Endothelial cell of umbilical vein (primary cell): ENCODE data around the gene IQGAP1. TPM values are rescaled to one million over a fixed set of nuclear protein-coding genes. Genes with fewer than 3 reads are reported as not detected.

Experiments
- BruUV-seq: library from RNA; stranded (reverse); fragments of 400-500 nt; replicated peaks from 2 replicates; lab custom pipeline; 2021; lab: Mats Ljungman, UMichigan
- CTCF ChIA-PET: fragments of 300-600, 350-600 bp; sonication (Branson Sonifier 250); formaldehyde crosslinking; loops from one replicate; lab custom pipeline; 2021; ENCODE audit warnings: antibody characterized with exemption, inconsistent platforms; lab: Charles Lee
- POLR2A ChIA-PET: fragments of 300-600, 350-600 bp; sonication (Branson Sonifier 250); formaldehyde crosslinking; loops from one replicate; lab custom pipeline; 2021; ENCODE audit warnings: antibody characterized with exemption, inconsistent platforms; lab: Charles Lee
- DNase-seq: peaks from one replicate; pipeline ENCODE4 v3.0.0-alpha.2; 2011; ENCODE audit warnings: low read depth, low spot score
- FAIRE-seq: peaks from 2 replicates; lab custom pipeline; 2011; peaks lifted over from hg19 to GRCh38; lab: Jason Lieb, UNC
- H2AFZ ChIP-seq: 2 replicates; pipeline ENCODE4 v1.6.0; 2012; ENCODE audit warnings: low read depth, low read length, control low read depth, inconsistent platforms
- H3K27ac ChIP-seq: 2 replicates; pipeline ENCODE4 v1.5.1; 2011; ENCODE audit warnings: low read depth, mild to moderate bottlenecking, control low read depth, low read length, moderate library complexity; ENCODE audit not compliant: insufficient read depth
- H3K27me3 ChIP-seq, 2 experiments: 2 replicates each; pipeline versions ENCODE4 v1.6.0 to v1.6.1; 2011; ENCODE audit warnings: low read length in 2 of 2, mixed read lengths in 1 of 2; ENCODE audit not compliant: control insufficient read depth in 2 of 2, insufficient read depth in 2 of 2
- H3K36me3 ChIP-seq, 2 experiments: 2 replicates in 1 of 2; 3 replicates in 1 of 2; pipeline ENCODE4 v1.5.1; 2011; ENCODE audit warnings: low read length in 2 of 2, mild to moderate bottlenecking in 1 of 2, moderate library complexity in 1 of 2; ENCODE audit not compliant: control insufficient read depth in 2 of 2, insufficient read depth in 2 of 2; ENCODE audit errors: extremely low read depth in 1 of 2
- H3K4me1 ChIP-seq: 3 replicates; pipeline ENCODE4 v1.5.1; 2011; ENCODE audit warnings: mild to moderate bottlenecking, low read length; ENCODE audit not compliant: control insufficient read depth, insufficient read depth; ENCODE audit errors: extremely low read depth
- H3K4me2 ChIP-seq: 2 replicates; pipeline ENCODE4 v1.6.1; 2011; ENCODE audit warnings: low read length, control low read depth, mixed read lengths; ENCODE audit not compliant: insufficient read depth
- H3K4me3 ChIP-seq, 3 experiments: fragments of 200-600 bp in 1 of 3; sonication (generic), shearing (Covaris generic) in 1 of 3; replicated peaks in 1 of 3; 2 replicates each; pipeline ENCODE4 v1.5.1; 2011 to 2016; ENCODE audit warnings: control low read depth in 3 of 3, low read length in 3 of 3, mild to moderate bottlenecking in 2 of 3, inconsistent platforms in 1 of 3, low read depth in 1 of 3, moderate library complexity in 1 of 3; ENCODE audit not compliant: insufficient read depth in 1 of 3
- H3K79me2 ChIP-seq: 2 replicates; pipeline ENCODE4 v1.6.0; 2012; ENCODE audit warnings: low read length, inconsistent platforms; ENCODE audit not compliant: control insufficient read depth, insufficient read depth
- H3K9ac ChIP-seq: replicated peaks from 2 replicates; pipeline ENCODE3; 2011; ENCODE audit warnings: low read length, control low read depth; ENCODE audit not compliant: insufficient read depth; ENCODE audit errors: extremely low read depth
- H3K9me1 ChIP-seq: replicated peaks from 3 replicates; pipeline ENCODE4 v1.6.0; 2011; ENCODE audit warnings: mild to moderate bottlenecking, low read length; ENCODE audit not compliant: control insufficient read depth, insufficient read depth; ENCODE audit errors: extremely low read depth
- H3K9me3 ChIP-seq: replicated peaks from 2 replicates; pipeline ENCODE4 v1.5.1; 2012; ENCODE audit warnings: low read length, inconsistent platforms; ENCODE audit not compliant: control insufficient read depth, insufficient read depth
- H4K20me1 ChIP-seq: replicated peaks from 2 replicates; pipeline ENCODE3; 2011; ENCODE audit warnings: mild to moderate bottlenecking, low read length; ENCODE audit not compliant: control insufficient read depth, insufficient read depth; ENCODE audit errors: extremely low read depth
- CTCF ChIP-seq, 2 donors: IDR thresholded peaks; 1 replicate in 1 of 2; 2 replicates in 1 of 2; pipeline ENCODE4 v1.5.1; 2011; ENCODE audit warnings: low read length in 2 of 2, mild to moderate bottlenecking in 2 of 2, moderate library complexity in 2 of 2, control low read depth in 1 of 2, inconsistent platforms in 1 of 2, low read depth in 1 of 2; ENCODE audit not compliant: insufficient read depth in 1 of 2; ENCODE audit errors: extremely low read depth in 1 of 2
- EZH2 ChIP-seq: IDR thresholded peaks from 2 replicates; pipeline ENCODE4 v1.6.1; 2012; ENCODE audit warnings: borderline replicate concordance, low read depth, mild to moderate bottlenecking, moderate library complexity, low read length, inconsistent platforms; ENCODE audit not compliant: severe bottlenecking
- FOS ChIP-seq: IDR thresholded peaks from 2 replicates; pipeline ENCODE4 v1.6.1; 2011; ENCODE audit warnings: mild to moderate bottlenecking, low read length, moderate library complexity, borderline replicate concordance; ENCODE audit not compliant: insufficient read depth
- GATA2 ChIP-seq: IDR thresholded peaks from 2 replicates; pipeline ENCODE4 v1.7.0; 2011; ENCODE audit warnings: low read depth, mild to moderate bottlenecking, moderate library complexity, mixed read lengths, low read length; ENCODE audit not compliant: insufficient read length, insufficient read depth
- JUN ChIP-seq: IDR thresholded peaks from 2 replicates; pipeline ENCODE4 v1.6.1; 2011; ENCODE audit warnings: borderline replicate concordance, low read depth; ENCODE audit not compliant: insufficient read length, insufficient read depth
- MAX ChIP-seq: IDR thresholded peaks from 2 replicates; pipeline ENCODE4 v1.6.1; 2011; ENCODE audit not compliant: insufficient read depth, insufficient read length
- MYC ChIP-seq: IDR thresholded peaks from one replicate; pipeline ENCODE4 v1.6.1; 2011; ENCODE audit warnings: mild to moderate bottlenecking, low read depth, low read length
- POLR2A ChIP-seq: IDR thresholded peaks from 2 replicates; pipeline ENCODE4 v1.6.1; 2012; ENCODE audit warnings: low read depth, mild to moderate bottlenecking, control low read depth, low read length
- POLR2AphosphoS5 ChIP-seq: IDR thresholded peaks from 2 replicates; pipeline ENCODE4 v1.6.1; 2012; ENCODE audit warnings: low read depth, mild to moderate bottlenecking, control low read depth, low read length, moderate library complexity; ENCODE audit not compliant: insufficient read depth
- dilution Hi-C: fragments of 300-500 bp; cut with MboI; formaldehyde crosslinking; loops from one replicate; pipeline ENCODE4 v1.15.0; 2019; ENCODE audit warnings: low sequenced_read_pairs; ENCODE audit not compliant: extremely low pct_ligation_motif_present
- intact Hi-C: fragments of 100-400 bp; cut with micrococcal nuclease; formaldehyde crosslinking; loops from one replicate; pipeline ENCODE4 v1.10.0; 2022
- polyA plus RNA-seq, 4 experiments: library from polyadenylated mRNA; depleted of rRNA in 3 of 4; stranded (reverse) in 3 of 4; unstranded in 1 of 4; fragments of >200 nt; gene quantifications; 2 replicates each; pipeline versions ENCODE4 v1.2.1 to v1.2.3, GENCODE V29; 2011 to 2012; ENCODE audit warnings: missing spikeins in 1 of 4
- total RNA-seq: library from RNA; stranded (reverse); gene quantifications from 2 replicates; pipeline ENCODE4 v1.2.3, GENCODE V29; 2021

Gene IQGAP1
- total and polyA plus RNA-seq, 2 donors (not counting 3 experiments of a cell fraction or from before 2014, with no cell fraction given) = 82.2 to 258 TPM

GRCh38 chr15:90535254-90535653, 147.2 kb downstream of the IQGAP1 start:
- peaks cover 55% of the 10 kb centered on the region for H3K79me2 ChIP-seq
- peaks cover 5% of the 10 kb centered on the region for H4K20me1 ChIP-seq
- no peak overlapping the region for H3K4me2 ChIP-seq
- intact Hi-C loops = loop anchor here (10.0 kb wide), 1 partner anchor 350 kb away; the partner anchor contains the start of gene FES
- DNase-seq = no peak
- TF ChIP-seq MYC = no peak
- no peak for TF ChIP-seq GATA2
- no peak for TF ChIP-seq MAX
- no peak for TF ChIP-seq JUN
- TF ChIP-seq FOS = no peak
- no peak for TF ChIP-seq CTCF (IDR thresholded peaks at IDR 0.05; ENCODE audit: extremely low read depth in 1 of 2, insufficient read depth in 1 of 2, low read depth in 1 of 2, low read length in 2 of 2)
- TF ChIP-seq POLR2AphosphoS5 = no peak
- no peak for TF ChIP-seq EZH2
- no peak for TF ChIP-seq POLR2A
- CTCF ChIA-PET = no interaction called here
- H3K9me3 ChIP-seq = no peaks in the 10 kb centered on the region
- no peak overlapping the region for H3K27ac ChIP-seq
- no peak overlapping the region for H2AFZ ChIP-seq
- H3K36me3 ChIP-seq = peaks cover 0 to 2% of the 10 kb centered on the region in 2 experiments
- POLR2A ChIA-PET = no interaction called here
- no peak for FAIRE-seq
- BruUV-seq = no TSS peak
- H3K4me3 ChIP-seq = no peak overlapping the region
- H3K4me1 ChIP-seq = peaks cover 9% of the 10 kb centered on the region
- dilution Hi-C loops = no loop called here
- no peak overlapping the region for H3K9ac ChIP-seq
- H3K9me1 ChIP-seq = no peaks in the 10 kb centered on the region
- H3K27me3 ChIP-seq = no peaks in the 10 kb centered on the region
